Activated CD8-positive, alpha-beta T cell treated with anti-CD3 and anti-CD28 coated beads for 36 hours (primary cell): ENCODE data around the gene GABBR2. TPM values are rescaled to one million over a fixed set of nuclear protein-coding genes. Genes with fewer than 3 reads are reported as not detected.

Experiments
- ATAC-seq: fragments of 200-7000 bp; cut with Tn5 transposase; one replicate; pipeline ENCODE4 v1.10.0; 2021; ENCODE audit warnings: mild to moderate bottlenecking, moderate library complexity
- CTCF ChIA-PET: fragments of 350-600 bp; sonication (Branson Sonifier 250); formaldehyde crosslinking; loops from one replicate; lab custom pipeline; 2021; ENCODE audit warnings: antibody characterized with exemption; lab: Charles Lee
- POLR2A ChIA-PET: fragments of 350-600 bp; sonication (Branson Sonifier 250); formaldehyde crosslinking; loops from one replicate; lab custom pipeline; 2021; ENCODE audit warnings: antibody characterized with exemption; lab: Charles Lee
- DNase-seq: peaks from one replicate; pipeline ENCODE4 v3.0.0-alpha.2; 2020
- H3K27ac Mint-ChIP-seq: one replicate; pipeline ENCODE4 v1.8.0; 2021; ENCODE audit warnings: mild to moderate bottlenecking, mixed read lengths
- H3K27me3 Mint-ChIP-seq: one replicate; pipeline ENCODE4 v1.8.0; 2021; ENCODE audit warnings: mixed read lengths
- H3K36me3 Mint-ChIP-seq: one replicate; pipeline ENCODE4 v1.8.0; 2021; ENCODE audit warnings: low read depth, mixed read lengths
- H3K4me1 Mint-ChIP-seq: one replicate; pipeline ENCODE4 v1.8.0; 2021; ENCODE audit warnings: low read depth, mixed read lengths
- H3K4me3 Mint-ChIP-seq: one replicate; pipeline ENCODE4 v1.8.0; 2021; ENCODE audit warnings: mild to moderate bottlenecking, moderate library complexity, mixed read lengths
- H3K9me3 Mint-ChIP-seq: one replicate; pipeline ENCODE4 v1.8.0; 2021; ENCODE audit warnings: mixed read lengths
- intact Hi-C: fragments of 100-400 bp; cut with micrococcal nuclease; formaldehyde crosslinking; loops from one replicate; pipeline ENCODE4 v1.10.0; 2022
- total RNA-seq, 2 experiments: library from RNA; stranded (reverse); gene quantifications; one replicate each; pipeline ENCODE4 v1.2.3, GENCODE V29; 2021
- TF ChIP-seq, protein P1 (sequence below): fragments of 200-600 bp; IDR thresholded peaks from one replicate; pipeline ENCODE4 v1.8.0; 2022; ENCODE audit warnings: antibody characterized with exemption, mild to moderate bottlenecking

The GABBR2 gene
- total RNA-seq, 2 experiments from 2014 or later = not detected

DNA sequence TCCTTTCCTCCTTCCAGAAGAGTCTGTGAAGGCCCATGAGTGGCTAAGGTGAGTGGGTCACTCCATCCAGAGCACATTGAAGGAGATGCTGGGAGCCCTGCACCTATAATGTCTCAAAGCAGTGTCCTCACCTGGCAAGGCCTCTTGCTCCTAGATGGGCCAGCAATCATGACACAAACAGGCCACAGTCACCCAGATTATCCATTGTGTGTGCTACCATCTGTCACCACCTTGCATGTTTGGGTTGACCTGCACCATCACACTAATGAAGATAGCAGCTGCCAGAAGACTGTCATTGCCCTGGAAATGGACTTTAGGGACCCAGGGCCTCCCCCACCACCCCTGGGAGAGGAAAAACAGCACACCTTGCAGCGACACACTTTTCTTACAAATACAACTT, 69.6 kb downstream of the GABBR2 start:
- POLR2A ChIA-PET = no interaction called here
- H3K27me3 Mint-ChIP-seq = peaks cover 12% of the 10 kb centered on the region

DNA sequence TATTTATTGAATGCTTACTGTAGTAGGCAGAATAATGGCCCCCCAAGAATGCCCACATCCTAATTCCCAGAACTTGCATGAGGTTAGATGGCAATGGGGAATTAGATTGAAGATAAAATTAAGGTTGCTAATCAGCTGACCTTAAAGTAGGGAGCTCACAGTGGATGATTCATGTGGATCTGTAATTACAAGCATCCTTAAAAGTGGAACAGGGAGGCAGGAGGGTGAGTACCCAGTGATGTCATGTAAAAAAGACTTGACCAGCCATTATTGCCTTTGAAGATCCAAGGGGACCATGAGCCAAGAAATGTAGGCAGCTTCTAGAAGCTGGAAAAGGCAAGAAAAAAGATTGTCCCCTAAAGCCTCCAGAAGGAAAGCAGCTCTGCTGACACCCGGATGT, 71.4 kb downstream of the GABBR2 start:
- no peaks in the 10 kb centered on the region for H3K4me1 Mint-ChIP-seq
- DNase-seq = no peak
- peaks cover 5% of the 10 kb centered on the region for H3K27me3 Mint-ChIP-seq
- intact Hi-C loops = no loop called here
- ATAC-seq = no peak
- CTCF ChIA-PET = interaction anchor here (1.1 kb wide), 1 partner anchor 9 kb away, joined by 4 read pairs; no protein-coding TSS in a partner anchor
- H3K9me3 Mint-ChIP-seq = no peaks in the 10 kb centered on the region
- no peaks in the 10 kb centered on the region for H3K36me3 Mint-ChIP-seq
- POLR2A ChIA-PET = no interaction called here
- no peak overlapping the region for H3K27ac Mint-ChIP-seq
- H3K4me3 Mint-ChIP-seq = no peak overlapping the region
- TF ChIP-seq, protein P1, sequence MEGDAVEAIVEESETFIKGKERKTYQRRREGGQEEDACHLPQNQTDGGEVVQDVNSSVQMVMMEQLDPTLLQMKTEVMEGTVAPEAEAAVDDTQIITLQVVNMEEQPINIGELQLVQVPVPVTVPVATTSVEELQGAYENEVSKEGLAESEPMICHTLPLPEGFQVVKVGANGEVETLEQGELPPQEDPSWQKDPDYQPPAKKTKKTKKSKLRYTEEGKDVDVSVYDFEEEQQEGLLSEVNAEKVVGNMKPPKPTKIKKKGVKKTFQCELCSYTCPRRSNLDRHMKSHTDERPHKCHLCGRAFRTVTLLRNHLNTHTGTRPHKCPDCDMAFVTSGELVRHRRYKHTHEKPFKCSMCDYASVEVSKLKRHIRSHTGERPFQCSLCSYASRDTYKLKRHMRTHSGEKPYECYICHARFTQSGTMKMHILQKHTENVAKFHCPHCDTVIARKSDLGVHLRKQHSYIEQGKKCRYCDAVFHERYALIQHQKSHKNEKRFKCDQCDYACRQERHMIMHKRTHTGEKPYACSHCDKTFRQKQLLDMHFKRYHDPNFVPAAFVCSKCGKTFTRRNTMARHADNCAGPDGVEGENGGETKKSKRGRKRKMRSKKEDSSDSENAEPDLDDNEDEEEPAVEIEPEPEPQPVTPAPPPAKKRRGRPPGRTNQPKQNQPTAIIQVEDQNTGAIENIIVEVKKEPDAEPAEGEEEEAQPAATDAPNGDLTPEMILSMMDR = no peak

More for the DNA sequence above, 69.6 kb downstream of the GABBR2 start:
- ATAC-seq = no peak
- CTCF ChIA-PET = no interaction called here
- TF ChIP-seq, protein P1 = no peak
- Mint-ChIP-seq H3K36me3 (no peaks in the 10 kb centered on the region), H3K4me1 (no peaks in the 10 kb centered on the region), H3K4me3 (no peak overlapping the region), H3K9me3 (no peaks in the 10 kb centered on the region), H3K27ac (no peak overlapping the region)
- no peak for DNase-seq
- intact Hi-C loops = no loop called here

DNA sequence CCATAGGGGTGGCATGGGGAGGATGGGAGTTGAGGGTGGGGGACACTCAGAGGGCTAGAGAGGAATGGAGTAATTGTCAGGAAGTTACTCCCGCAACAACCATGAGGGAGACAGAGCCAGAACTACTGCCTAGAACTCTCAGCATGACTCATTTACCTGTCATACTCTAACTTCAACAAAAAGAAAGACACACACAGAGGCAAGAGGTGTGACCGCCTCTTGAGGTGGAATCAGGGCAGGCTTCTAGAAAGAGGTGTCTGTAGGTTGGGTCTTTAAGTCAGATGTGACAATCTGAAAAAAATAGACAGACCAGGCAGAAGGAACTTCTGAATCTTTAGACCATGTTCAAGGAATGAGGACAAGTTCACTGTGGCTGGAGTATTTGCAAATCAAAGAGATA, 73.4 kb downstream of the GABBR2 start:
- peaks cover 5% of the 10 kb centered on the region for H3K27me3 Mint-ChIP-seq
- intact Hi-C loops = no loop called here
- CTCF ChIA-PET = no interaction called here

DNA sequence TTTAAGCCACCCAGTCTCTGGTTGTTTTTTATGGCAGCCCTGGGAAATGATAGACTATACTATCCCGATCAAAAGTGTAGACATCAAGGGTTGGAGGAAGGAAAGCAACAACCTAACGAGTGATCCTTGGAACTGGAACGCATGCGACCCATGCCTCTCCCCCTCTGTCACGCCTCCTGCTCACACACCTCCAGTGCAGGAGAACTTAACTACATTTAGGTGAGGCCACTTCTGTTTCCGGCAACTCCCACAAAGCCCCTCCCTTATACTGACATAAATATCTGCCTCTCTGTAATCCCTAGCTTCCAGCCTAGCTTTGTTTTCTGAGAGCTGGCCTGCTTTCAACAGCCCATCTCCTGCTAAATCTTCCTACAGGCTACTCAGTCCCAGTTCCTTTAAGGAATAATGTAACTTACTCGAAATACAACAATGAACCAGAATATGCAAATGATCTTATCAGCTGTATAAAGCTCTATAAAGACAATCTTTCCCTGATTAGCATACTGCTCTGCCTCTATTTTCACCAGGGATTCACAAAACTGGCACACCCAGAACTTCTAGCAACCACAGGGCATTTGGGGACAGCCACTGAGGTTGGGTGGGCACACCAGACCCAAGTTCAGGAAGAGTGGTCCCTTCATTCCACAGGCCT, 73.9 kb downstream of the GABBR2 start:
- Mint-ChIP-seq H3K9me3 (no peaks in the 10 kb centered on the region), H3K36me3 (no peaks in the 10 kb centered on the region), H3K4me1 (no peaks in the 10 kb centered on the region), H3K27ac (no peak overlapping the region), H3K27me3 (peaks cover 5% of the 10 kb centered on the region), H3K4me3 (no peak overlapping the region)
- DNase-seq (no peak), ATAC-seq (no peak)
- intact Hi-C loops = no loop called here
- CTCF ChIA-PET = no interaction called here
- POLR2A ChIA-PET = no interaction called here
- TF ChIP-seq, protein P1 = no peak

More for the DNA sequence above, 73.4 kb downstream of the GABBR2 start:
- no peaks in the 10 kb centered on the region for H3K9me3 Mint-ChIP-seq
- no peak overlapping the region for H3K4me3 Mint-ChIP-seq
- TF ChIP-seq, protein P1 = no peak
- POLR2A ChIA-PET = no interaction called here
- no peaks in the 10 kb centered on the region for H3K36me3 Mint-ChIP-seq
- no peak overlapping the region for H3K27ac Mint-ChIP-seq
- ATAC-seq (no peak), DNase-seq (no peak)
- H3K4me1 Mint-ChIP-seq = no peaks in the 10 kb centered on the region

DNA sequence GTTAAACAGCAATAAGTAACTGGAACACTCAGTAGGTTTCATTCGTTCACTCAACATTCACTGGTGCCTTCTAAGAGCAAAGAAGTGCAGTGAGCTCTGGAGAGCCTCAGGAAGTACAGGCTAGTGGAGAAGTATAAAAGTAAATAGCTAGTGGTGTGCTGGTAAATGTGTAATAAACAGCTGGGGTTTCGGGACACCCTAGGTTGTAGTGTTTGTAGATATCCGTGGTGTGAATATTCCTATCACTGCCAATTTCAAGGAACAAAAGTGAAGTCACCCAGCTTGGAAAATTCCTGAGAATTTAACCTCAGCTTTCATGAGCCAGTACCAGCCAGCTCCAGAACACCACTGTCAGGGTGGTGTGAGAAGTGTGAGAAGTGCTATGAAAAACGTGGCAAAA, 75.9 kb downstream of the GABBR2 start:
- TF ChIP-seq, protein P1 = no peak
- no peak for DNase-seq
- H3K9me3 Mint-ChIP-seq = no peaks in the 10 kb centered on the region
- no peaks in the 10 kb centered on the region for H3K4me1 Mint-ChIP-seq
- H3K27me3 Mint-ChIP-seq = peaks cover 14% of the 10 kb centered on the region
- no peak overlapping the region for H3K4me3 Mint-ChIP-seq
- ChIA-PET CTCF (interaction anchor here (1.3 kb wide), 1 partner anchor 143 kb away, joined by 5 read pairs; no protein-coding TSS in a partner anchor), POLR2A (no interaction called here)
- no peak overlapping the region for H3K27ac Mint-ChIP-seq
- ATAC-seq = no peak
- H3K36me3 Mint-ChIP-seq = no peaks in the 10 kb centered on the region
- intact Hi-C loops = no loop called here
